ENCODE results near the gene RAD51B. TPM values are rescaled to one million over a fixed set of nuclear protein-coding genes. Genes with fewer than 3 reads are reported as not detected.

The RAD51B gene
- total RNA-seq, 4 donors from 2014 or later = 8.9 to 30.3 (median 10.4) TPM

DNA sequence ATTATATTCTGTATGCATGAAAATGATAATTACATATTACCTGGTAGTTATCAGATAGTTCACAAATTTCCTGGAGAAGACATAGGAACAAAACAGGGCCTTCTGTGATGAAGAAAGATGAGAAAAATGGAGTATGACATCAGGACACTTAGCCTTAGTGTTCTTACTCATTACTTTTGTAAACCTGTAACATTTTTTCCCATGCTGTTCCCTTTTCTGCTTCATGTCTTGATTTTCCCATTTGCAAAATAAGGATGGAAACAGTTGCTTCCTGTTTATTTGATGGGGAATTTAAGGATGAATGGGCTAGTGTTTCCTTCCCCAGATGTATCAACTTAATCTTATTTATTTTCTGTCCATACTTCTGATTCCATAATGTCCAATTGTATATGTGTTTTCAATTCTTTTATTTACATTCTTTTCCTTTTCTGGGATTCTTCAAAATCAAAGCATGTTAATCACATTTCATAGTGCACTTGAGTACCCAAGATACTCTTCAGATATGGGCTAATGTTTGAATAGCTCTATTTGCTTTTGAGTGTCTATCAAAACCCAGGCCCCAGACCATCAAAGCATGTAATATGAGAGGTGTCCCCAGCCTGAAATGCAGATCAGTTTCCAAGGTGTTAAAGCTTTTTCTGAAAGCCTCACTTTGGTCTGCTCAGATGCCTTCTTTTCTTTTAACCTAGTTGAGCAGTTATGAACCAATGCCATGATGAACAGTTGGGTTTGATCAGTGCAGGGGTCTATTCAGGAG lies 260.5 kb downstream of the RAD51B start:
- no peak for ATAC-seq (ENCODE audit: low FRiP score)
- no peak for DNase-seq (ENCODE audit: low spot score)
- TF ChIP-seq CTCF (IDR thresholded peaks at IDR 0.05) = no peak

GRCh38 chr14:68081489-68081888 lies 261.9 kb downstream of the RAD51B start:
- DNase-seq (ENCODE audit: low spot score) (no peak), ATAC-seq (ENCODE audit: low FRiP score) (no peak)
- no peak for TF ChIP-seq CTCF (IDR thresholded peaks at IDR 0.05)

- TF ChIP-seq CTCF (IDR thresholded peaks at IDR 0.05) = no peak
- ATAC-seq (ENCODE audit: low FRiP score) (no peak), DNase-seq (ENCODE audit: low spot score) (no peak)
Observed at GRCh38 chr14:68082698-68083291, 263.2 kb downstream of the RAD51B start.

- ATAC-seq (ENCODE audit: low FRiP score) = no peak
- no peak for TF ChIP-seq CTCF (IDR thresholded peaks at IDR 0.05)
- DNase-seq (ENCODE audit: low spot score) = no peak
Observed at GRCh38 chr14:68084256-68084655, 264.7 kb downstream of the RAD51B start.

DNA sequence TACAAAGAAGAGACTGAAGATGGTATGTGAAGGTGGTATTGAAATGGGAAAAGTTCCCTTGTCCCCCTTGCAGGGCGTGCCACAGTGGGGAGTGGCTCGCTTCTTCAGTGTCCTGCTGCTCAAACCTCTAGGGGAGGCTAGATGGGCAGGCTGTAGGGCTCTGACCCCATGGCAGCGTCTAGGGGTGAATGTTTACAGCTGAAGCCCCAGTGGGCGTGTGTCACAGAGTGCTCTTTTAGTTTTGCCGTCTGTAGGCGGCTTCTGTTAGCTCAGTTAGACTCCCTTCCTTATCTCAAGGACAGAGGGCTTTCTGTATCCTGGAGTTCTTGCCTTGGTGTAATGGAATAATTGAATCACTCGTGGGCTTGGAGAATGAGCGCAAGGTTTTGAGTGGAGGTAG lies 266.2 kb downstream of the RAD51B start:
- ATAC-seq (ENCODE audit: low FRiP score) (no peak), DNase-seq (ENCODE audit: low spot score) (no peak)

DNA sequence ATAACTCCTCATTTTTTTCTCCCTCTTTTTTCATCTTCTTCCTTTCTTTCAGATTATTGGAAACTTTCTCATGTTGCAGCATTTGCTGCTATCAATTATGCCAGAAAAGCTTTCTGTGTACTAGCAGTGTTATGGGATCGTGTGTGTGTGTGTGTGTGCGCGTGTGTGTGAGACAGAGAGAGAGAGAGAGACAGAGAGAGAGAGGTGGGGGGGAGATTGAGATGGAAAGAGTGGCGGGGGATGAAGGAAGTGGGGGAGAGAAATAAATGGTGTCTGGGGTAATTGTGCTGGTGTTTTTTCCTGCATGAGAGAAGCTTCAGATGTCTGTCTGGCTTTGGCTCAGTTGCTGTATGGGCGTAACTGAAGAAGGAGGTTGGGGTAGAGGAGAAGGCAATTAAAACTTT lies 268.9 kb downstream of the RAD51B start:
- no peak for TF ChIP-seq CTCF (IDR thresholded peaks at IDR 0.05)
- no peak for DNase-seq (ENCODE audit: low spot score)
- ATAC-seq (ENCODE audit: low FRiP score) = no peak

More for the DNA sequence above, 266.2 kb downstream of the RAD51B start:
- TF ChIP-seq CTCF (IDR thresholded peaks at IDR 0.05) = no peak

All from omental fat pad (tissue), 4 donors.